ENCODE data around the gene ACO2. TPM values are rescaled to one million over a fixed set of nuclear protein-coding genes. Genes with fewer than 3 reads are reported as not detected.

ACO2 gene
- total RNA-seq, 5 donors from 2014 or later (not counting 1 experiment from before 2014, with no cell fraction given) = 72.0 to 82.2 (median 77.0) TPM

DNA sequence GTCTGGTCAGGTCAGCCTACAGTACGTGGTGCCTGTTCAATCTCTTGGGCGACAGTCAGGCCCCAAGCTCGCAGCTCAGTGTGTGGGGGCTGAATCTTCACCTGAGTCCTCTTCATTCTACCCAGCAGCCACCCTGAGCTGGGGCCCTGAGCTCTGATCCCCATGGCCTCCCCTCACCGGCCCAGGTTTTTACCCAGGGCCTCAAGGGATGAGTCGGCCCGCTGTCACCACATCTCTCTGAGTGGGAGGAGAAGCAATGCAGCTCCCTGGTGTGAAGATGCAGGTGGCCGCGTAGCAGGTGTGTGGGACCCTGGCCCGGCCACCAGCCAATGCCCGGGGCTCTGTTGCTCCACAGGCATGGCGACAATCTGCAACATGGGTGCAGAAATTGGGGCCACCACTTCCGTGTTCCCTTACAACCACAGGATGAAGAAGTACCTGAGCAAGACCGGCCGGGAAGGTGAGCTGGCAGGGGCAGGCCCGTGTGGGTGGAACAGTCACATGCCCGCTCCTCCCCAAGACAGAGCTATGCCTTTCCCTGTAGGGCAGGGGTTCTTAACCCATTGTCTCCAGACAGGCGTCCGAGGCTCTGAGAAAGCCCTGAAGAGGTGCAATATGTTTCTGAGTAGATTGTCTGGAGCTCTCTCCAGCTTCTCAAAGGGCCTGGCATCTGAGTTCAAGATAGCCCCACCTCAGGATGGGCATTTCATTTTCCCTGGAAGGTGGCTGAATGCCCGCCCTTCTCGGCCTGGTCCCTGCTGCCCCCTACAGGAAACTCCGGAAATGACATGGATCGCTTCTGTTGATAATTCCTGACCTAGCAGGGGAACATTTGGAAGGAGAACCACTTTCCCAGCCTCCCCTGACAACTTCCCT lies 48.5 kb downstream of the ACO2 start:
- ChIA-PET POLR2A (no interaction called here), CTCF (interaction anchor here (0.6 to 2.3 kb wide), 6 partner anchors 17 to 187 kb away, joined by 3 to 9 read pairs (median 5); no protein-coding TSS in a partner anchor)
- H3K27me3 Mint-ChIP-seq = no peaks in the 10 kb centered on the region
- H3K9me3 Mint-ChIP-seq = no peaks in the 10 kb centered on the region
- 93% methylated on average over 7 of the region's 22 CpGs for WGBS (ENCODE audit: insufficient coverage)
- DNase-seq = peak in 10 of 35 experiments; percentile 11 to 54 (median 26)
- no peak overlapping the region for H3K4me3 ChIP-seq (ENCODE audit: control insufficient read depth in 1 of 2, extremely low read depth in 1 of 2, low read length in 1 of 2)
- H3K27me3 ChIP-seq (replicated peaks in 1 of 2; ENCODE audit: control insufficient read depth in 2 of 2, extremely low read depth in 1 of 2, insufficient read depth in 2 of 2, low read length in 1 of 2) = no peaks in the 10 kb centered on the region
- no peaks in the 10 kb centered on the region for H3K4me1 ChIP-seq (ENCODE audit: control insufficient read depth in 1 of 2, extremely low read depth in 1 of 2, insufficient read depth in 2 of 2, low read length in 2 of 2)
- no peak overlapping the region for H3K4me3 Mint-ChIP-seq
- no peak overlapping the region for H3K27ac Mint-ChIP-seq
- peaks cover 20% of the 10 kb centered on the region for H3K36me3 Mint-ChIP-seq
- H3K9me3 ChIP-seq = no peaks in the 10 kb centered on the region
- peaks cover 38 to 72% of the 10 kb centered on the region in 2 donors for H3K36me3 ChIP-seq (ENCODE audit: control insufficient read depth in 2 of 2, extremely low read depth in 1 of 2, insufficient read depth in 1 of 2, low read length in 1 of 2)
- no peak for ATAC-seq (replicated peaks in 1 of 4)
- no peak overlapping the region for H3K27ac ChIP-seq (ENCODE audit: low read length)
- H3K4me1 Mint-ChIP-seq = no peaks in the 10 kb centered on the region

DNA sequence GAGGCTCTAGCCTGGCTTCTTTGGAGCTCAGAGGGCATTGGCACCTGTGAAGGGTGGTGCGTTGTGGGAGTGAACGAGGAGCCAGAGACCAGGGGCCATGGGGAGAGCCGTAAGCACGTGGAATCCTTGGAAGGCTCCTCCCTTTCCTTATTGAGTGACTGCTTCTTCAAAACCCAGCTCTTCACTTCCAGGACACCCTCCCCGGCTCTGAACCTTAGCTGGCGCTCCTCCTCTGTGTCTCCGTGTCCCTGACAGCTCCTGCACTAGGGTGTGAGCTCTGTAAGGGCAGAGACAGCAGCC lies 49.1 kb downstream of the ACO2 start:
- Mint-ChIP-seq H3K4me1 (peaks cover 0 to 3% (median 2%) of the 10 kb centered on the region in 3 donors), H3K36me3 (peaks cover 23% of the 10 kb centered on the region), H3K9me3 (no peaks in the 10 kb centered on the region), H3K27me3 (no peaks in the 10 kb centered on the region), H3K4me3 (no peak overlapping the region), H3K27ac (no peak overlapping the region)
- DNase-seq (no peak), ATAC-seq (replicated peaks in 1 of 4) (no peak)
- Histone ChIP-seq H3K9me3 (no peaks in the 10 kb centered on the region), H3K4me1 (ENCODE audit: control insufficient read depth in 1 of 2, extremely low read depth in 1 of 2, insufficient read depth in 2 of 2, low read length in 2 of 2) (no peaks in the 10 kb centered on the region), H3K27ac (ENCODE audit: low read length) (no peak overlapping the region), H3K27me3 (replicated peaks in 1 of 2; ENCODE audit: control insufficient read depth in 2 of 2, extremely low read depth in 1 of 2, insufficient read depth in 2 of 2, low read length in 1 of 2) (no peaks in the 10 kb centered on the region), H3K36me3 (ENCODE audit: control insufficient read depth in 2 of 2, extremely low read depth in 1 of 2, insufficient read depth in 1 of 2, low read length in 1 of 2) (peaks cover 34 to 72% of the 10 kb centered on the region in 2 donors), H3K4me3 (ENCODE audit: control insufficient read depth in 1 of 2, extremely low read depth in 1 of 2, low read length in 1 of 2) (no peak overlapping the region)
- POLR2A ChIA-PET = no interaction called here
- CTCF ChIA-PET = interaction anchor here (0.6 to 2.3 kb wide), 5 partner anchors 17 to 363 kb away, joined by 3 to 9 read pairs (median 3); no protein-coding TSS in a partner anchor
- WGBS (ENCODE audit: insufficient coverage) = 100% methylated on average over 3 of the region's 7 CpGs

DNA sequence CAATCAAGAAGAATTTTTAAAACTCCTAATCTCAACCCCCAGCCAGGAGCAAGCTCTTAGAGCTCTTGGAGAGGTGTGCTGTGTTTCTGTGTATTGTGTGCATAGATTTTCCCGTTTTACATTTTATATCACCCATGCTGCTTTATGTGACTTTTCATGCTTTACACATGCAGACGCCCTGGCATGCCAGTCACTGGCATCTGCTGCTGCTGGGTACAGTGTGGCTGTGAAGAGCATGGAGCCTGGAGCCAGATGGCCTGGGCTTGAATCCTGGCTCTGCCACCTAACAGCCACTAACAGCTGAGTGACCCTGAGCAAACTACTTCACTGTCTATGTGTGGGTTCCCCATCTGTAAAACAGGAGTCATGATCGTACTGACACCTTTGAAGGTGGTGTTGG lies 52.2 kb downstream of the ACO2 start:
- H3K4me1 ChIP-seq (ENCODE audit: control insufficient read depth in 1 of 2, extremely low read depth in 1 of 2, insufficient read depth in 2 of 2, low read length in 2 of 2) = peaks cover 8 to 25% of the 10 kb centered on the region in 2 experiments
- no peak overlapping the region for H3K4me3 ChIP-seq (ENCODE audit: control insufficient read depth in 1 of 2, extremely low read depth in 1 of 2, low read length in 1 of 2)
- H3K4me1 Mint-ChIP-seq = peaks cover 12 to 20% (median 16%) of the 10 kb centered on the region in 3 donors
- no peaks in the 10 kb centered on the region for H3K9me3 Mint-ChIP-seq
- no peaks in the 10 kb centered on the region for H3K27me3 ChIP-seq (replicated peaks in 1 of 2; ENCODE audit: control insufficient read depth in 2 of 2, extremely low read depth in 1 of 2, insufficient read depth in 2 of 2, low read length in 1 of 2)
- 100% methylated on average over 1 of the region's 3 CpGs for WGBS (ENCODE audit: insufficient coverage)
- POLR2A ChIA-PET = no interaction called here
- H3K36me3 ChIP-seq (ENCODE audit: control insufficient read depth in 2 of 2, extremely low read depth in 1 of 2, insufficient read depth in 1 of 2, low read length in 1 of 2) = peaks cover 21 to 62% of the 10 kb centered on the region in 2 donors
- no peaks in the 10 kb centered on the region for H3K27me3 Mint-ChIP-seq
- CTCF ChIA-PET = interaction anchor here in 1 of 2 donors (0.6 to 0.7 kb wide), 2 partner anchors 17 to 600 kb away, joined by 3 to 6 read pairs; no protein-coding TSS in a partner anchor
- no peaks in the 10 kb centered on the region for H3K9me3 ChIP-seq
- peaks cover 11% of the 10 kb centered on the region for H3K36me3 Mint-ChIP-seq
- ATAC-seq (replicated peaks in 1 of 4) (no peak), DNase-seq (no peak)
- H3K4me3 Mint-ChIP-seq = no peak overlapping the region
- no peak overlapping the region for H3K27ac Mint-ChIP-seq
- no peak overlapping the region for H3K27ac ChIP-seq (ENCODE audit: low read length)

- Histone ChIP-seq H3K4me1 (ENCODE audit: control insufficient read depth in 1 of 2, extremely low read depth in 1 of 2, insufficient read depth in 2 of 2, low read length in 2 of 2) (peaks cover 8 to 30% of the 10 kb centered on the region in 2 experiments), H3K27ac (ENCODE audit: low read length) (no peak overlapping the region), H3K4me3 (ENCODE audit: control insufficient read depth in 1 of 2, extremely low read depth in 1 of 2, low read length in 1 of 2) (no peak overlapping the region), H3K9me3 (no peaks in the 10 kb centered on the region), H3K27me3 (replicated peaks in 1 of 2; ENCODE audit: control insufficient read depth in 2 of 2, extremely low read depth in 1 of 2, insufficient read depth in 2 of 2, low read length in 1 of 2) (no peaks in the 10 kb centered on the region), H3K36me3 (ENCODE audit: control insufficient read depth in 2 of 2, extremely low read depth in 1 of 2, insufficient read depth in 1 of 2, low read length in 1 of 2) (peaks cover 19 to 62% of the 10 kb centered on the region in 2 donors)
- no peak for ATAC-seq (replicated peaks in 1 of 4)
- no peak for DNase-seq
- no peaks in the 10 kb centered on the region for H3K9me3 Mint-ChIP-seq
- 97% methylated on average over 9 of the region's 9 CpGs for WGBS (ENCODE audit: insufficient coverage)
- POLR2A ChIA-PET = no interaction called here
- no peaks in the 10 kb centered on the region for H3K27me3 Mint-ChIP-seq
- peaks cover 14% of the 10 kb centered on the region for H3K36me3 Mint-ChIP-seq
- H3K4me3 Mint-ChIP-seq = no peak overlapping the region
- H3K27ac Mint-ChIP-seq = peak overlapping the region in 1 of 2 donors; percentile 52
- CTCF ChIA-PET = no interaction called here
- H3K4me1 Mint-ChIP-seq = peaks cover 16 to 22% (median 16%) of the 10 kb centered on the region in 3 donors
These were observed 53.9 kb downstream of the ACO2 start for GRCh38 chr22:41522813-41523212.

- Mint-ChIP-seq H3K27ac (peak overlapping the region; percentile 43 to 73), H3K9me3 (no peaks in the 10 kb centered on the region), H3K4me3 (no peak overlapping the region), H3K36me3 (peaks cover 16% of the 10 kb centered on the region), H3K27me3 (no peaks in the 10 kb centered on the region), H3K4me1 (peaks cover 16 to 22% (median 16%) of the 10 kb centered on the region in 3 donors)
- Histone ChIP-seq H3K27ac (ENCODE audit: low read length) (peak overlapping the region; percentile 48), H3K9me3 (no peaks in the 10 kb centered on the region), H3K27me3 (replicated peaks in 1 of 2; ENCODE audit: control insufficient read depth in 2 of 2, extremely low read depth in 1 of 2, insufficient read depth in 2 of 2, low read length in 1 of 2) (no peaks in the 10 kb centered on the region), H3K4me1 (ENCODE audit: control insufficient read depth in 1 of 2, extremely low read depth in 1 of 2, insufficient read depth in 2 of 2, low read length in 2 of 2) (peaks cover 8 to 30% of the 10 kb centered on the region in 2 experiments), H3K36me3 (ENCODE audit: control insufficient read depth in 2 of 2, extremely low read depth in 1 of 2, insufficient read depth in 1 of 2, low read length in 1 of 2) (peaks cover 25 to 63% of the 10 kb centered on the region in 2 donors), H3K4me3 (ENCODE audit: control insufficient read depth in 1 of 2, extremely low read depth in 1 of 2, low read length in 1 of 2) (no peak overlapping the region)
- WGBS (ENCODE audit: insufficient coverage) = 92% methylated on average over 13 of the region's 21 CpGs
- ChIA-PET CTCF (no interaction called here), POLR2A (no interaction called here)
- DNase-seq (no peak), ATAC-seq (replicated peaks in 1 of 4) (no peak)
These were observed 54.7 kb downstream of the ACO2 start for GRCh38 chr22:41523464-41524221.

- CTCF ChIA-PET = interaction anchor here in 1 of 2 donors (1.0 to 3.5 kb wide), 2 partner anchors 56 to 121 kb away, joined by 3 to 42 read pairs; partner anchors contain the start of gene PHF5A
- no peaks in the 10 kb centered on the region for H3K9me3 ChIP-seq
- H3K27me3 Mint-ChIP-seq = no peaks in the 10 kb centered on the region
- H3K4me1 Mint-ChIP-seq = peaks cover 16 to 22% (median 16%) of the 10 kb centered on the region in 3 donors
- ATAC-seq (replicated peaks in 1 of 4) (peak in 1 of 4 experiments; percentile 2), DNase-seq (no peak)
- peaks cover 8 to 30% of the 10 kb centered on the region in 2 experiments for H3K4me1 ChIP-seq (ENCODE audit: control insufficient read depth in 1 of 2, extremely low read depth in 1 of 2, insufficient read depth in 2 of 2, low read length in 2 of 2)
- POLR2A ChIA-PET = no interaction called here
- H3K36me3 Mint-ChIP-seq = peaks cover 19% of the 10 kb centered on the region
- H3K27me3 ChIP-seq (replicated peaks in 1 of 2; ENCODE audit: control insufficient read depth in 2 of 2, extremely low read depth in 1 of 2, insufficient read depth in 2 of 2, low read length in 1 of 2) = no peaks in the 10 kb centered on the region
- 89% methylated on average over 11 of the region's 13 CpGs for WGBS (ENCODE audit: insufficient coverage)
- H3K9me3 Mint-ChIP-seq = no peaks in the 10 kb centered on the region
- H3K4me3 ChIP-seq (ENCODE audit: control insufficient read depth in 1 of 2, extremely low read depth in 1 of 2, low read length in 1 of 2) = no peak overlapping the region
- peak overlapping the region in 1 of 2 donors; percentile 73 for H3K27ac Mint-ChIP-seq
- peak overlapping the region in 1 of 3 donors; percentile 39 for H3K4me3 Mint-ChIP-seq
- H3K27ac ChIP-seq (ENCODE audit: low read length) = peak overlapping the region; percentile 48
- H3K36me3 ChIP-seq (ENCODE audit: control insufficient read depth in 2 of 2, extremely low read depth in 1 of 2, insufficient read depth in 1 of 2, low read length in 1 of 2) = peaks cover 25 to 65% of the 10 kb centered on the region in 2 donors
These were observed 55.3 kb downstream of the ACO2 start for GRCh38 chr22:41524251-41524661.

All from T-cell (primary cell).